ENCODE data around the gene TANGO6.

The TANGO6 gene

DNA sequence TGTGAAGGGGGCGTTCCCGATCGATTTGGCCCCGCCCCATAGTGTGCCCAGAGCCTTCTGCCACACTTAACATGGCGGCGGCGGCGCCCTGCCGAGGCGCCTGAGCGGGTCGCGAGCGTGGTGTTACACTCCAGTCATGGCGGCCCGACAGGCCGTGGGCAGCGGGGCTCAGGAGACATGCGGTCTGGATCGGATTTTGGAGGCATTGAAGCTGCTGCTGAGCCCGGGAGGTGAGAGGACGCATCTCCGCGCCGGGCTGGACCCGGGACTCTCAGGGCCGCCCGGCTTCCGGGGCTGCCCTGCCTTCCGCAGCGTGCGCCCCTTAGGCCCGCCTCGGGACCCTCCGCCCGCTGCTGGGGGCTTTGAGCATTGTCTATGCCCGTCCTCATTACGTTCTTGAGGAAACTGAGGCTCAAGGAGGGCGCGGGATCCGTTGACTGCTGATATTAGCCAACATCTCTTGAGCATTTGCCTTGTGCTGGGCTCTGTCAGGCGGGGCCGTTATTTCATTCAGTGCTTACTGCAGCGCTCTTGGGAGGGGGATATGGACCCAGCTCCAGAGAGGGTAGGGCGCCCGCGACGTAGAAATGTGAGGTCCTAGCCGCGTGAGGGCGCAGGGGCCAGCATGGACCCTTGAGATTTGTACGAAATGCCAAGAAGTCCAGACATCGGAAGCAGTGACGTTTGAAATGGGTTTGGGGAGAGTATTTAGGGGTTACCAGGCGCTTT is at the start of gene TANGO6:
Gene TANGO6, plus strand, starts transcription at position 50 of the 729 bp plus-strand sequence. Its CDS starts 87 bp downstream, at position 137.
- H3K4me3 ChIP-seq (ENCODE audit: low read length): peak within 1 kb of the TSS; percentile 78
- TF ChIP-seq, protein P1, sequence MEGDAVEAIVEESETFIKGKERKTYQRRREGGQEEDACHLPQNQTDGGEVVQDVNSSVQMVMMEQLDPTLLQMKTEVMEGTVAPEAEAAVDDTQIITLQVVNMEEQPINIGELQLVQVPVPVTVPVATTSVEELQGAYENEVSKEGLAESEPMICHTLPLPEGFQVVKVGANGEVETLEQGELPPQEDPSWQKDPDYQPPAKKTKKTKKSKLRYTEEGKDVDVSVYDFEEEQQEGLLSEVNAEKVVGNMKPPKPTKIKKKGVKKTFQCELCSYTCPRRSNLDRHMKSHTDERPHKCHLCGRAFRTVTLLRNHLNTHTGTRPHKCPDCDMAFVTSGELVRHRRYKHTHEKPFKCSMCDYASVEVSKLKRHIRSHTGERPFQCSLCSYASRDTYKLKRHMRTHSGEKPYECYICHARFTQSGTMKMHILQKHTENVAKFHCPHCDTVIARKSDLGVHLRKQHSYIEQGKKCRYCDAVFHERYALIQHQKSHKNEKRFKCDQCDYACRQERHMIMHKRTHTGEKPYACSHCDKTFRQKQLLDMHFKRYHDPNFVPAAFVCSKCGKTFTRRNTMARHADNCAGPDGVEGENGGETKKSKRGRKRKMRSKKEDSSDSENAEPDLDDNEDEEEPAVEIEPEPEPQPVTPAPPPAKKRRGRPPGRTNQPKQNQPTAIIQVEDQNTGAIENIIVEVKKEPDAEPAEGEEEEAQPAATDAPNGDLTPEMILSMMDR (IDR thresholded peaks at IDR 0.05; ENCODE audit: insufficient read depth, low read depth, low read length, missing control alignments): no peak
- DNase-seq (ENCODE audit: low read depth): peak; percentile 72

DNA sequence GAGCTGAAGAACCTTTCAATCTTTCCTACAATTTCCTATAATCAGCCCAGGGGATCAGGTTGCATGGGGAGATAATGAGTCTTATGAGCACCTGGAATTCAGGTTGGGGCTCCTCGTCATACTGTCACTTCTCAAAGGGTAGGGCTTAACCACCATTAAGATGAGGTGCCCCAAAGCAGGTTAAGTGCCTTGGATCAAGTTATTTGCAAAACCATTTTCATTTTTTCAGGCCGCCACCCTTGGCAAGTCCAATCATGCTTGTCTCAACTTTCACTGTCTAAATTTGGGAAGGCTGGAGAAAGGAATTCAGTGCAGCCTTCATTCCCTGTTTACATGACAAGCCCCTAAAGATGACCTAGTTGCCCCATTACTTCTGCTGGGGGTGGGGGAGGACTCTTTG is 44.9 kb upstream of the TANGO6 start:
- H3K4me3 ChIP-seq (ENCODE audit: low read length): no peak overlapping the region
- TF ChIP-seq, protein P1 (IDR thresholded peaks at IDR 0.05; ENCODE audit: insufficient read depth, low read depth, low read length, missing control alignments): no peak
- DNase-seq (ENCODE audit: low read depth): peak; percentile 89

DNA sequence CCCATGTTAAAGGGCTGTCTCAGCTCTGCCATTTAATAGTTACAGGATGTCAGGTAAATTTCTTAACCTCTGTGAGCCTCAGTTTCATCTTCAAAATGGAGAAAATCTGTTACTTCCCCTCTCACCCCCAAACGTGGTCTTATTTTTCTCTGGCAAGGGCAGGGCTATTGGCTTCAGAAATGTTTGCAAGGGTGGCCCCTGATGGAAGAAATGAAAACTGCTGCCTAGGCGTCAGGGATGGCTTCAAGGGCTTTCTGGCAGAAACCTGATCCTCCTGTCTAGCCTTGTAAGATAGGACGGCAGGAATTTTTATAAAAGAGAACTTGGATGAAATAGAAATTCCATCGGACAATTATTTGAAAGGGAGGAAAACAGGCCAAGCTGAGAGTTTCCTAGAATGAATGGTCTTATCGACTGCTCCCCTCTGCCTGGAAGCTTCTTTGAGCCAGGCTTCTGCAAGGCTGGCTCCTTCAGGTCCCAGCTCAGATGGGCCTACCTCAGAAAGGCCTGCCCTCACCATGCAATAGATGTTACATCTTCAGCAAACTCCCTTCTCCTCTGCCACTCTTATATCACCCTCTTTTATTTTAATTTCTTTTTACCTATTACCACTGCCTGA is 43.0 kb upstream of the TANGO6 start:
- no peak overlapping the region for H3K4me3 ChIP-seq (ENCODE audit: low read length)
- TF ChIP-seq, protein P1 (IDR thresholded peaks at IDR 0.05; ENCODE audit: insufficient read depth, low read depth, low read length, missing control alignments): peak; percentile 86
- DNase-seq (ENCODE audit: low read depth): peak; percentile 84

DNA sequence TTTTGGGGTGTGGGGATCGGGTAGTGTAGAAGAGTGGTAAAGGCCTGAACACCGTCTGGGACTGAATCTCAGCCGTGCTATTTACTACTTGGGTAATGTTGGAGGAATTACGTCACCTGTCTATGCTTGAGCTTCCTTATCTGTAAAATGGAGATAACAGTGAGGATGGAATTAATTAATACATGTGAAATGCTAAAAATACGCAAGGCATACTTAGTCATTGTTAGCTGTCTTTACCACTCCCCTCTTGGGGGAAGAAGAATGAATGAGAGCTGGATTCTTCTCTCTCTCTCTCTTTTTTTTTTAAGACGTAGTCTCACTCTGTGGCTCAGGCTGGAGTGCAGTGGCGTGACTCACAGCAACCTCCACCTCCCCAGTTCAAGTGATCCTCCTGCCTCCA is 41.1 kb upstream of the TANGO6 start:
- no peak overlapping the region for H3K4me3 ChIP-seq (ENCODE audit: low read length)
- peak; percentile 82 for DNase-seq (ENCODE audit: low read depth)
- TF ChIP-seq, protein P1 (IDR thresholded peaks at IDR 0.05; ENCODE audit: insufficient read depth, low read depth, low read length, missing control alignments): no peak

DNA sequence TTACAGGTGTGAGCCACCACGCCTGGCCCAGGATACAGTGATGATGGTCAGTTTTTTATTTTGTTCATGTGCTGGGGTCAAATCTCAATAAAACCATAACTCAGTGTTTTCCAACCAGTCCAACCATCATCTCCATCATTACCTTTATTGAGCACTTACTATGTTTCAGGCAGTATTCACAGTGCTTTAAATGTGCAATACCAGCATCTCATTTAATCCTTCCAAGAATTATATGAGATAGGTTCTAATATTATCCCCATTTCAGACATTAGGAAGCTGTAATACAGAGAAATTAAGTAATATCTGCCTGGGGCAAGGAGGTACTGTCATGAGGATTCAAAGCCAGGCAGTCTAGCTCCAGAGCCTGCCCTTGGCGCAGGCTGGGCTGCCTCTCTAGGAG is 36.9 kb upstream of the TANGO6 start:
- TF ChIP-seq, protein P1 (IDR thresholded peaks at IDR 0.05; ENCODE audit: insufficient read depth, low read depth, low read length, missing control alignments): no peak
- DNase-seq (ENCODE audit: low read depth): no peak
- no peak overlapping the region for H3K4me3 ChIP-seq (ENCODE audit: low read length)

DNA sequence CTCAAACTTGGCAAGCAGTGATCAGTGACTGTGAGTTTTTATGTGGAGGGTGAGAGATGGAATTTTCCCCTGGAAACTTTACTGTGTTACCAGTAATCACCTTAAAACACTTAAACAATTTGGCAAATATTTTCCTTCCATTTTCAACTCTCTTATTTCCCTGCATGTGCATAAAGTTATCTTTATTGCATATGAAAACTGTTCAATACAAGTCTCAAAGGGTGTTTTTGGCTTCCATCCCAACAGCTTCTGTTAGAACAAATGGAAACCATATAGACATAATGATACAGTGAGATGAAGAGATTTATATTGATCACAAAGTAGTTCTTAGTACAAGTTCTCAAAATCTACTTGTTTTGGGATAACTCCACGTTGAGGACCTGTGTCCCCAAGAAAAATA is 36.4 kb upstream of the TANGO6 start:
- DNase-seq (ENCODE audit: low read depth): no peak
- H3K4me3 ChIP-seq (ENCODE audit: low read length): no peak overlapping the region
- TF ChIP-seq, protein P1 (IDR thresholded peaks at IDR 0.05; ENCODE audit: insufficient read depth, low read depth, low read length, missing control alignments): no peak

Data from epithelial cell of esophagus (primary cell).